HepG2 (cell line): ENCODE measurements around the gene SAMD10. TPM values are rescaled to one million over a fixed set of nuclear protein-coding genes. Genes with fewer than 3 reads are reported as not detected.
A peak's percentile ranks its signal among the peaks of the same experiment; 100 is the strongest.

Experiments
- CBX1 ChIP-seq: IDR thresholded peaks from one replicate; pipeline ENCODE4 v1.6.1; 2016; ENCODE audit warnings: antibody characterized with exemption, low read depth
- CREBL2 ChIP-seq: sonication (generic); formaldehyde crosslinking; IDR thresholded peaks from 2 replicates; pipeline ENCODE4 v1.8.1; 2023; ENCODE audit warnings: missing genetic modification reagents, mild to moderate bottlenecking, borderline replicate concordance
- MTA1 ChIP-seq: sonication (generic); formaldehyde crosslinking; IDR thresholded peaks from 2 replicates; pipeline ENCODE4 v1.4.0; 2020; ENCODE audit warnings: missing genetic modification reagents, mild to moderate bottlenecking, borderline replicate concordance
- NFIC ChIP-seq: IDR thresholded peaks from 2 replicates; pipeline ENCODE4 v1.6.1; 2012; ENCODE audit warnings: mild to moderate bottlenecking, low read length, inconsistent platforms
- REST ChIP-seq, 2 experiments: IDR thresholded peaks; 2 replicates each; pipeline ENCODE4 v1.6.1; 2011 to 2012; ENCODE audit warnings: low read length in 2 of 2, borderline replicate concordance in 1 of 2, low read depth in 1 of 2, mild to moderate bottlenecking in 1 of 2, moderate library complexity in 1 of 2
- SP2 ChIP-seq: sonication (generic); formaldehyde crosslinking; IDR thresholded peaks from 2 replicates; pipeline ENCODE4 v1.5.1; 2020; ENCODE audit warnings: mild to moderate bottlenecking, missing genetic modification reagents
- TBX3 ChIP-seq: fragments of 450-650 bp; IDR thresholded peaks from 2 replicates; pipeline ENCODE4 v1.6.1; 2017; ENCODE audit warnings: antibody characterized with exemption, mild to moderate bottlenecking, inconsistent platforms, borderline replicate concordance
- ZBTB26 ChIP-seq: IDR thresholded peaks from 2 replicates; pipeline ENCODE4 v1.6.1; 2016; ENCODE audit warnings: missing compliant biosample characterization, missing genetic modification reagents, borderline replicate concordance
- ZNF33B ChIP-seq: sonication (generic); formaldehyde crosslinking; IDR thresholded peaks from 2 replicates; pipeline ENCODE4 v1.5.1; 2020; ENCODE audit warnings: mild to moderate bottlenecking, missing genetic modification reagents
- ZNF547 ChIP-seq: sonication (generic); formaldehyde crosslinking; IDR thresholded peaks from 2 replicates; pipeline ENCODE4 v1.5.1; 2020; ENCODE audit warnings: mild to moderate bottlenecking, missing genetic modification reagents
- ZNF605 ChIP-seq: sonication (generic); formaldehyde crosslinking; IDR thresholded peaks from 2 replicates; pipeline ENCODE4 v1.8.0; 2022; ENCODE audit warnings: mild to moderate bottlenecking, missing genetic modification reagents
- polyA plus RNA-seq, 8 experiments: library from polyadenylated mRNA; depleted of rRNA in 3 of 8; stranded (reverse) in 7 of 8; unstranded in 1 of 8; fragments of >200 nt; fragmentation: Illumina TruSeq in 4 of 8; extraction: Trizol in 4 of 8; gene quantifications; 2 replicates each; pipeline versions ENCODE4 v1.2.1 to v1.2.3, GENCODE V29; 2011 to 2016; ENCODE audit warnings: low read depth in 4 of 8, missing spikeins in 1 of 8, mixed read lengths in 1 of 8; ENCODE audit not compliant: insufficient read depth in 1 of 8
- total RNA-seq, 5 experiments: library from RNA; depleted of rRNA; stranded (reverse); fragments of >200 nt; fragmentation: Illumina TruSeq; extraction: Trizol; gene quantifications; 2 replicates each; pipeline ENCODE4 v1.2.3, GENCODE V29; 2016; ENCODE audit warnings: low read depth in 1 of 5
- TF ChIP-seq, protein P1 (sequence below): sonication (generic); formaldehyde crosslinking; IDR thresholded peaks from one replicate; pipeline ENCODE4 v1.5.1; 2020; ENCODE audit warnings: mild to moderate bottlenecking, missing genetic modification reagents; ENCODE audit errors: not compliant biosample characterization
- TF ChIP-seq, protein P2 (sequence below): sonication (generic); formaldehyde crosslinking; IDR thresholded peaks from 2 replicates; pipeline ENCODE4 v1.8.0; 2022; ENCODE audit warnings: missing genetic modification reagents, mild to moderate bottlenecking, borderline replicate concordance

SAMD10 gene
- total and polyA plus RNA-seq, 2 of the 13 experiments (the other 11 are each of a cell fraction or from before 2014, with no cell fraction given) = 6.1 to 11.0 TPM

DNA sequence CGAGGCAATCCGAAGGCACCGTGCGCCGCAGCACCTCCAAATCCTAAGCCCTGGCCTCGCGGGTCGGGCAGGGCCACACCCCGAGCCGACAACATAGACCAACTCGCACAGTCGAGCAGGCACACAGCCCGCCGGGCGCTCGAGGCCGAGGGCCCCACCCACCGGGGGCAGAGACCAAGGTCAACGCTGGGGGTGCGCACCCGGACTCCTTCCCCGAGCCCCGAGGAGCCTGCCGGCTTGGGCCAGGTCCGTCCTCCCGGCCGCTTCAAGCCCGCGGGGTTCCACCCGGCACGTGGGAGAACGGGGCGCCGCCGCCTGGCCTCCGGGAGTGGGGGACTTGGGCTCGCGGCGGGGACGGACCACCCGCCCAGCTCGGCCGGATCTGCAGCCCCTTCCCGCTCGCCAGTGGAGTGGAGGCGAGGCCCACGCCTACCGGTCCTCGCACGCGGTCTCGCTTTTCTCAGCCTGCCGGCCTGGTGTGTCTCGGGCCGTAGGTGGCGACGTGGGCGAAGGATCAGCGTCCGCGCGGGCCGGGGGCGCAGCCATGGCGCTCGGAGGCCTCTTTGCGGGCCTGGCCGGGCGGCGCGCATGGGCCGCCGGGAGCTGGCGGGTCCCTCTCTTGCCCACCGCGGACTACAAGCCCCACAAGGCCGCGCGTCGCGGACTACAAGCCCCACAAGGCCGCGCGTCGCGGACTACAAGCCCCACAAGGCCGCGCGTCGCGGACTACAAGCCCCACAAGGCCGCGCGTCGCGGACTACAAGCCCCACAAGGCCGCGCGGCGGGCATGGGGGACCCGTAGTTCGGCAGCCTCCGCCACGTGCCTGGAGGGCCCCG lies 23.4 kb downstream of the SAMD10 start, which contains the start of gene UCKL1 (continued):
- TF ChIP-seq REST (IDR thresholded peaks at IDR 0.05; ENCODE audit: borderline replicate concordance in 1 of 2, low read depth in 1 of 2, low read length in 2 of 2) (peak in 1 of 2 experiments; percentile 65; a peak in 2 of 4 replicates), TBX3 (peak; percentile 40; the same call in 1 of the 2 replicates), SP2 (CRISPR knock-in tag) (peak; percentile 69), MTA1 (CRISPR knock-in tag) (peak; percentile 97), ZBTB26 (CRISPR knock-in tag) (peak; percentile 92), ZNF547 (CRISPR knock-in tag) (peak; percentile 99), NFIC (no peak), CBX1 (peak; percentile 87), ZNF605 (peak; percentile 94), ZNF33B (CRISPR knock-in tag) (peak; percentile 97), CREBL2 (no peak; the same call in 1 of the 2 replicates)
- TF ChIP-seq, protein P1, sequence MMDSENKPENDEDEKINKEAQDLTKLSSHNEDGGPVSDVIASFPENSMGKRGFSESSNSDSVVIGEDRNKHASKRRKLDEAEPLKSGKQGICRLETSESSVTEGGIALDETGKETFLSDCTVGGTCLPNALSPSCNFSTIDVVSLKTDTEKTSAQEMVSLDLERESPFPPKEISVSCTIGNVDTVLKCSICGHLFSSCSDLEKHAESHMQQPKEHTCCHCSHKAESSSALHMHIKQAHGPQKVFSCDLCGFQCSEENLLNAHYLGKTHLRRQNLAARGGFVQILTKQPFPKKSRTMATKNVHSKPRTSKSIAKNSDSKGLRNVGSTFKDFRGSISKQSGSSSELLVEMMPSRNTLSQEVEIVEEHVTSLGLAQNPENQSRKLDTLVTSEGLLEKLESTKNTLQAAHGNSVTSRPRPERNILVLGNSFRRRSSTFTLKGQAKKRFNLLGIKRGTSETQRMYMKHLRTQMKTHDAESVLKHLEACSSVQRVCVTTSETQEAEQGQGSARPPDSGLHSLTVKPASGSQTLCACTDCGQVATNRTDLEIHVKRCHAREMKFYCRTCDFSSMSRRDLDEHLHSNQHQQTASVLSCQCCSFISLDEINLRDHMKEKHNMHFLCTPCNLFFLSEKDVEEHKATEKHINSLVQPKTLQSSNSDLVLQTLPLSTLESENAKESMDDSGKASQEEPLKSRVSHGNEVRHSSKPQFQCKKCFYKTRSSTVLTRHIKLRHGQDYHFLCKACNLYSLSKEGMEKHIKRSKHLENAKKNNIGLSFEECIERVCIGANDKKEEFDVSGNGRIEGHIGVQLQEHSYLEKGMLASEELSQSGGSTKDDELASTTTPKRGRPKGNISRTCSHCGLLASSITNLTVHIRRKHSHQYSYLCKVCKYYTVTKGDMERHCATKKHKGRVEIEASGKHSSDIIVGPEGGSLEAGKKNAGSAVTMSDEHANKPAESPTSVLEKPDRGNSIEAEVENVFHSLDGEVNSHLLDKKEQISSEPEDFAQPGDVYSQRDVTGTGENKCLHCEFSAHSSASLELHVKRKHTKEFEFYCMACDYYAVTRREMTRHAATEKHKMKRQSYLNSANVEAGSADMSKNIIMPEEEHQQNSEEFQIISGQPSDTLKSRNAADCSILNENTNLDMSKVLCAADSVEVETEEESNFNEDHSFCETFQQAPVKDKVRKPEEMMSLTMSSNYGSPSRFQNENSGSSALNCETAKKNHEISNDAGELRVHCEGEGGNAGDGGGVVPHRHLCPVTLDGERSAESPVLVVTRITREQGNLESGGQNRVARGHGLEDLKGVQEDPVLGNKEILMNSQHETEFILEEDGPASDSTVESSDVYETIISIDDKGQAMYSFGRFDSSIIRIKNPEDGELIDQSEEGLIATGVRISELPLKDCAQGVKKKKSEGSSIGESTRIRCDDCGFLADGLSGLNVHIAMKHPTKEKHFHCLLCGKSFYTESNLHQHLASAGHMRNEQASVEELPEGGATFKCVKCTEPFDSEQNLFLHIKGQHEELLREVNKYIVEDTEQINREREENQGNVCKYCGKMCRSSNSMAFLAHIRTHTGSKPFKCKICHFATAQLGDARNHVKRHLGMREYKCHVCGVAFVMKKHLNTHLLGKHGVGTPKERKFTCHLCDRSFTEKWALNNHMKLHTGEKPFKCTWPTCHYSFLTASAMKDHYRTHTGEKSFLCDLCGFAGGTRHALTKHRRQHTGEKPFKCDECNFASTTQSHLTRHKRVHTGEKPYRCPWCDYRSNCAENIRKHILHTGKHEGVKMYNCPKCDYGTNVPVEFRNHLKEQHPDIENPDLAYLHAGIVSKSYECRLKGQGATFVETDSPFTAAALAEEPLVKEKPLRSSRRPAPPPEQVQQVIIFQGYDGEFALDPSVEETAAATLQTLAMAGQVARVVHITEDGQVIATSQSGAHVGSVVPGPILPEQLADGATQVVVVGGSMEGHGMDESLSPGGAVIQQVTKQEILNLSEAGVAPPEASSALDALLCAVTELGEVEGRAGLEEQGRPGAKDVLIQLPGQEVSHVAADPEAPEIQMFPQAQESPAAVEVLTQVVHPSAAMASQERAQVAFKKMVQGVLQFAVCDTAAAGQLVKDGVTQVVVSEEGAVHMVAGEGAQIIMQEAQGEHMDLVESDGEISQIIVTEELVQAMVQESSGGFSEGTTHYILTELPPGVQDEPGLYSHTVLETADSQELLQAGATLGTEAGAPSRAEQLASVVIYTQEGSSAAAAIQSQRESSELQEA (CRISPR knock-in tag) = peak; percentile 99
- TF ChIP-seq, protein P2, sequence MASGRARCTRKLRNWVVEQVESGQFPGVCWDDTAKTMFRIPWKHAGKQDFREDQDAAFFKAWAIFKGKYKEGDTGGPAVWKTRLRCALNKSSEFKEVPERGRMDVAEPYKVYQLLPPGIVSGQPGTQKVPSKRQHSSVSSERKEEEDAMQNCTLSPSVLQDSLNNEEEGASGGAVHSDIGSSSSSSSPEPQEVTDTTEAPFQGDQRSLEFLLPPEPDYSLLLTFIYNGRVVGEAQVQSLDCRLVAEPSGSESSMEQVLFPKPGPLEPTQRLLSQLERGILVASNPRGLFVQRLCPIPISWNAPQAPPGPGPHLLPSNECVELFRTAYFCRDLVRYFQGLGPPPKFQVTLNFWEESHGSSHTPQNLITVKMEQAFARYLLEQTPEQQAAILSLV (CRISPR knock-in tag) = peak; percentile 100
